BLaER1 treated with 17β-estradiol and CSF1 and Interleukin-3, amounts not matched to agents 10 nM and 100 nM (cell line): ENCODE results near the gene GPR149.

Source experiments
- H3K27ac ChIP-seq, 11 experiments: shearing (Covaris generic); formaldehyde crosslinking; 2 replicates each; pipeline ENCODE4 v1.8.1; 2022
- H3K27me3 ChIP-seq, 11 experiments: shearing (Covaris generic); formaldehyde crosslinking; 2 replicates each; pipeline ENCODE4 v1.8.1; 2022
- H3K36me3 ChIP-seq, 11 experiments: shearing (Covaris generic); formaldehyde crosslinking; 2 replicates each; pipeline ENCODE4 v1.8.1; 2022
- H3K4me1 ChIP-seq, 10 experiments: shearing (Covaris generic); formaldehyde crosslinking; 2 replicates each; pipeline ENCODE4 v1.8.1; 2022
- H3K4me2 ChIP-seq, 11 experiments: shearing (Covaris generic); formaldehyde crosslinking; 2 replicates each; pipeline ENCODE4 v1.8.1; 2022
- H3K4me3 ChIP-seq, 10 experiments: shearing (Covaris generic); formaldehyde crosslinking; 2 replicates each; pipeline ENCODE4 v1.8.1; 2022
- H3K9ac ChIP-seq, 11 experiments: shearing (Covaris generic); formaldehyde crosslinking; 2 replicates each; pipeline ENCODE4 v1.8.1; 2022
- H3K9me3 ChIP-seq, 11 experiments: shearing (Covaris generic); formaldehyde crosslinking; replicated peaks in 1 of 11; 2 replicates each; pipeline ENCODE4 v1.8.1; 2022
- H4K20me1 ChIP-seq, 11 experiments: shearing (Covaris generic); formaldehyde crosslinking; 2 replicates each; pipeline ENCODE4 v1.8.1; 2022
- Cebpa-rat ChIP-seq, 11 experiments: shearing (Covaris generic); IDR thresholded peaks; 2 replicates each; pipeline ENCODE4 v1.8.1; 2022

GPR149 gene

DNA sequence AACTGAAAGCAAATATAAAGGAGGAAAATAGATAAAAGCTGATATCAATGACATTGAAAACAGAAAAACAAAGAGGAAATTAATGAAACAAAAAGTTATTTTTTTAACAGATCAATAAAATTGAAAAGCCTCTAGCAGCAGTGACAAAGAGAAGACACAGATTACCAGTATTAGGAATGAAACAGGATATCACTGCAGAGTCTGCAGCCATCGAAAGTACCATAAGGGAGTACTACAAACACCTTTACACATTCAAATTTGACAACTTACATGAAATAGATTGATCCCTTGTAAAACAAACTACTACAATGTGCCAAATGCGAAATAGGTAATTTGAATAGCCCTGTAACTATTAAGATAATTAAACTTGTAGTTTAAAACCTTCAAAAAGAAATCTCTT is 80.8 kb downstream of the GPR149 start:
- Histone ChIP-seq H3K4me2 (peak overlapping the region in 3 of 11 experiments; percentile 22 to 42 (median 26); a peak in 4 of 22 replicates), H3K9ac (no peak overlapping the region), H4K20me1 (no peaks in the 10 kb centered on the region), H3K4me1 (peaks cover 0 to 13% (median 3%) of the 10 kb centered on the region in 10 experiments; a peak in 6 of 20 replicates), H3K27ac (no peak overlapping the region), H3K27me3 (no peaks in the 10 kb centered on the region), H3K36me3 (no peaks in the 10 kb centered on the region), H3K4me3 (no peak overlapping the region), H3K9me3 (no peaks in the 10 kb centered on the region)
- no peak for TF ChIP-seq Cebpa-rat (IDR thresholded peaks at IDR 0.05)

DNA sequence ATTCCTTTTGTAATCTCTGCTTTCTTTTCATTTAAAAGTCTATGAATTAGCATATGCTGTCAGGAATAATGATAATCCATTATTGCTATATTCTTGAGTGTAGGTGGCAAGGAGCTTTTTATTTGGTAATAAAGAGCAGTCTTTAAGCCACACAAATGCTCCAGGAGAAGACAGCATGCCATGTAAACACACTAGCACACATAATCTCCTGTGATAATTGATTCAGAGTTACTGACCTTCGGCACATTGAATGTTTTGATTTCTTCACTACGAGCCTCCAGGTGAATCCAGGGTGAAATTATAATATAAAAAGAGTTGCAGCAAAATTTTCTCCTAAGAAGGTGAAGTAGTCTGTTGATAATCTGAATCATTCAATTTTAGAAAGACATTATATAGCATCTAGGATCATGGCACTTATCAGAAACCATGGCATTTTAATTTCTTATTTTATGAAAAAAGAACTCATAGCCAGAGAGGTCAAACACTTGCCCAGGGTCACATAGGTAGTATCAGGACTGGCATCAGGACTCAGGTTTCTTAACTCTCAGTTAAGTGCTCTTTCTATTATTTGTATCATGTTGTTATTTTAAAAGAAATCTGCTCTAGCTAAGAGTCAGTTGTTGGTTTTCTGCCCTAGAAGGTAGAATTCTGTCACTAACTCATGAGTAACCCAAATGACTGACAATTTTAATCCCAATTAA is 84.4 kb downstream of the GPR149 start:
- Histone ChIP-seq H3K4me2 (no peak overlapping the region), H3K27ac (no peak overlapping the region), H3K4me3 (no peak overlapping the region), H3K9me3 (no peaks in the 10 kb centered on the region), H4K20me1 (no peaks in the 10 kb centered on the region), H3K27me3 (no peaks in the 10 kb centered on the region), H3K9ac (no peak overlapping the region), H3K36me3 (no peaks in the 10 kb centered on the region), H3K4me1 (peaks cover 0 to 13% (median 3%) of the 10 kb centered on the region in 10 experiments; a peak in 6 of 20 replicates)
- TF ChIP-seq Cebpa-rat (IDR thresholded peaks at IDR 0.05), result no peak

DNA sequence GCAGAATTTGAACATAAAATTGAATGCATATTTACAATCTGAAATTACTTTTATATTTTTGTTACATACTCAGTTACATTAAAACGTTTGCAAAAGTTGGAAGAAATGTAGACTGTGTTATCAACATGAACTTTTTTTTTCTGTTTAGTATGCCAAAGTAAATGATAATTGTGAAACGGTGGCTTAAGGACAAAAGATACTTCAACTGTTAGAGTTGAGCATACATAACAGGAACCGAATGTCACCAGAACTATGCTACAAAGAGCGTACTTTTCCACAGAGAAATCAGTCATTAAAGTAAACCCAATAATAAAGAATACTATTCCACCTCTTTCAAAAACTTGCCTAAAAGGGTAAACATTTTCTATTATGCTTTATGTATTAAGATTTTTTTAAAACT is 91.4 kb downstream of the GPR149 start:
- H4K20me1 ChIP-seq, result no peaks in the 10 kb centered on the region
- H3K9me3 ChIP-seq, result no peaks in the 10 kb centered on the region
- H3K4me2 ChIP-seq, result no peak overlapping the region
- no peak for TF ChIP-seq Cebpa-rat (IDR thresholded peaks at IDR 0.05)
- no peaks in the 10 kb centered on the region for H3K36me3 ChIP-seq
- H3K9ac ChIP-seq, result no peak overlapping the region
- no peak overlapping the region for H3K4me3 ChIP-seq
- H3K27me3 ChIP-seq, result no peaks in the 10 kb centered on the region
- H3K4me1 ChIP-seq, result no peaks in the 10 kb centered on the region
- no peak overlapping the region for H3K27ac ChIP-seq

DNA sequence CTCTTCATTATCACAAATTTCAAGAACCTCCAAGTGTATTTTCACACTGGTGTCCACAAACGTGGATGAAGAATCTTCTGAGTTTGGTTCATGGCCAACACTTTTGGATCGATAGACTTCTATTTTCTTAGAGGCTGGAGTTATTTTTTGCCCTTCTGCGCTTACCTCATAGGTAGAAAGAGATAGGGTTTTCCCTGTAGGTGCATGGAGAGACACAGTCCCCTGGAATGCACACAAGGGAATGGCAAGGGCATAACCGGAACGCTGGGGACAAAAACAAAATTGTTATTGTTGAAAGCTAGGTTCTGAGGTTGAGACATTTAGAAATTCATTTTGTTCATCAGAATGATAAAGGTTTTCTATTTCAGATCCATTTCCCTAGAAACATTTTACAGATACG is 92.0 kb downstream of the GPR149 start:
- no peak for TF ChIP-seq Cebpa-rat (IDR thresholded peaks at IDR 0.05)

DNA sequence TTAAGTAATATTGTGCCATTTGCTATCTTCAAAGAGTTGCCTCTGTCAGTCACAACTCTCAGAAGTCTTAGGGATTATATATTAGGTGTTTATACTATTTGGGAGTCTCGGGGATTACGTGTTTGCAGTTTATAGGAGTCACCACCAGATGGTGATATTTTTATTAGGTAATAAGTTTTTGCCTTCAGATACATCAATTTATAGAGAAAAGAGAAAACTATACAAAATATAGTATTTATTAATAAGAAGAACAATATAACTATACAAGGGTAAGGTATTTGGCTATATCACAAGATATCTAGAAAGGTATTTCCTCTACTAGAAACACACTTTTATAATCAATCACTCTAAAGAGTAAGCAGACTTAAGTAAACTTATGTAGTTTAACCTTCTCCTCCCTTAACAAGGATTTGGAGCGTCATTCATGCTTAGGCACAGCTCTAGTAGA is 95.0 kb downstream of the GPR149 start:
- Histone ChIP-seq H3K4me2 (no peak overlapping the region), H3K27me3 (no peaks in the 10 kb centered on the region), H3K9me3 (no peaks in the 10 kb centered on the region), H4K20me1 (no peaks in the 10 kb centered on the region), H3K36me3 (no peaks in the 10 kb centered on the region), H3K4me3 (no peak overlapping the region), H3K4me1 (no peaks in the 10 kb centered on the region), H3K27ac (no peak overlapping the region), H3K9ac (no peak overlapping the region)
- no peak for TF ChIP-seq Cebpa-rat (IDR thresholded peaks at IDR 0.05)

More for the DNA sequence above, 92.0 kb downstream of the GPR149 start:
- Histone ChIP-seq H3K27me3 (no peaks in the 10 kb centered on the region), H3K9ac (no peak overlapping the region), H4K20me1 (no peaks in the 10 kb centered on the region), H3K36me3 (no peaks in the 10 kb centered on the region), H3K27ac (no peak overlapping the region), H3K9me3 (no peaks in the 10 kb centered on the region), H3K4me2 (no peak overlapping the region), H3K4me1 (no peaks in the 10 kb centered on the region), H3K4me3 (no peak overlapping the region)

DNA sequence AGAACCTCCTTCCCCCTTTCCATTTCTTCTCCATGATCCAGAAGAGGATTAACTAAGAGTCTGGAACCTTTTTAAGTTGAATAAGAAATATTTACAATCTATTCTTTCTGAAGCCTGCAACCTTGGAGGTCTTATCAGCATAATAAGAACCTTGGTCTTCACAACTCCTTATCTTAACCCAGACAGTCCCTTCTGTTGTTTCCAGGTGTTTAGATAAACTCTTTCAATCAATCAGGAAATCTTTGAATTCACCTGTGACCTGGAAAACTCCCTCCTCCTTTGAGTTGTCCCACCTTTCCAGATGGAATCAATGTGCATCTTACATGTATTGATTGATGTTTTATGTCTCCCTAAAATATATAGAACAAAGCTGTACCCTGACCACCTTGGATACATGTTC is 102.1 kb downstream of the GPR149 start:
- no peaks in the 10 kb centered on the region for H3K27me3 ChIP-seq
- H3K9ac ChIP-seq, result no peak overlapping the region
- no peak overlapping the region for H3K4me3 ChIP-seq
- no peak for TF ChIP-seq Cebpa-rat (IDR thresholded peaks at IDR 0.05)
- H3K27ac ChIP-seq, result no peak overlapping the region
- H3K4me2 ChIP-seq, result no peak overlapping the region
- 0 out of 22 replicates have a peak, but pooled peaks cover 0 to 9% (median 0%) of the 10 kb centered on the region in 11 experiments for H3K9me3 ChIP-seq
- H3K4me1 ChIP-seq, result peaks cover 3 to 4% (median 3%) of the 10 kb centered on the region in 10 experiments; a peak in 14 of 20 replicates
- H3K36me3 ChIP-seq, result no peaks in the 10 kb centered on the region
- H4K20me1 ChIP-seq, result peaks cover 0 to 4% (median 0%) of the 10 kb centered on the region in 11 experiments; a peak in 5 of 22 replicates

DNA sequence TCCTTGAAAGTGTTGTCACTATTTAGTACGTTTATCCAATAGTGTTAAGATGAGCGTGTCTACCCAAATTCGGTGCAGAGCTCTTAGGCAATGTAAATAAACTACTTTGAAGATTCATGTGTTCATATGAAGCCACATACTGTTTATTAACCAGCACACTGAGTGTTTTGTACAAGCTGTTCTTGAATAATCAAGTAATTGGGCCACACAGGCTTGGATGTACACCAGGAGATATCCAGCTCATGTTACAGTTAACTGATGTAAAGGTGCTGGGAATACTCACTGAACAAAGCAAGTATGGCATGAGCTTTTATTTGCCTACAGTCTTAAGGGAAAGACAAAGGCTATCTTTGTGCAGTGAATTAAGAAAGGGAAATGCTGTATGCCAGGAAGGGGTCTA is 105.1 kb downstream of the GPR149 start:
- peaks cover 6 to 30% (median 19%) of the 10 kb centered on the region in 11 experiments; a peak in 18 of 22 replicates for H4K20me1 ChIP-seq
- H3K4me1 ChIP-seq, result peaks cover 17 to 33% (median 28%) of the 10 kb centered on the region in 10 experiments; a peak in 18 of 20 replicates
- peak overlapping the region in 4 of 11 experiments; percentile 92 to 97 (median 96); a peak in 7 of 22 replicates for H3K9ac ChIP-seq
- no peak for TF ChIP-seq Cebpa-rat (IDR thresholded peaks at IDR 0.05)
- peak overlapping the region in 9 of 10 experiments; percentile 70 to 92 (median 78); a peak in 14 of 20 replicates for H3K4me3 ChIP-seq
- H3K9me3 ChIP-seq, result peaks cover 0 to 30% (median 13%) of the 10 kb centered on the region in 11 experiments; a peak in 15 of 22 replicates
- peak overlapping the region in 10 of 11 experiments; percentile 30 to 89 (median 78); a peak in 16 of 22 replicates for H3K4me2 ChIP-seq
- no peaks in the 10 kb centered on the region for H3K27me3 ChIP-seq
- H3K36me3 ChIP-seq, result peaks cover 0 to 29% (median 24%) of the 10 kb centered on the region in 11 experiments; a peak in 17 of 22 replicates
- peak overlapping the region in 10 of 11 experiments; percentile 90 to 98 (median 94); a peak in 19 of 22 replicates for H3K27ac ChIP-seq

DNA sequence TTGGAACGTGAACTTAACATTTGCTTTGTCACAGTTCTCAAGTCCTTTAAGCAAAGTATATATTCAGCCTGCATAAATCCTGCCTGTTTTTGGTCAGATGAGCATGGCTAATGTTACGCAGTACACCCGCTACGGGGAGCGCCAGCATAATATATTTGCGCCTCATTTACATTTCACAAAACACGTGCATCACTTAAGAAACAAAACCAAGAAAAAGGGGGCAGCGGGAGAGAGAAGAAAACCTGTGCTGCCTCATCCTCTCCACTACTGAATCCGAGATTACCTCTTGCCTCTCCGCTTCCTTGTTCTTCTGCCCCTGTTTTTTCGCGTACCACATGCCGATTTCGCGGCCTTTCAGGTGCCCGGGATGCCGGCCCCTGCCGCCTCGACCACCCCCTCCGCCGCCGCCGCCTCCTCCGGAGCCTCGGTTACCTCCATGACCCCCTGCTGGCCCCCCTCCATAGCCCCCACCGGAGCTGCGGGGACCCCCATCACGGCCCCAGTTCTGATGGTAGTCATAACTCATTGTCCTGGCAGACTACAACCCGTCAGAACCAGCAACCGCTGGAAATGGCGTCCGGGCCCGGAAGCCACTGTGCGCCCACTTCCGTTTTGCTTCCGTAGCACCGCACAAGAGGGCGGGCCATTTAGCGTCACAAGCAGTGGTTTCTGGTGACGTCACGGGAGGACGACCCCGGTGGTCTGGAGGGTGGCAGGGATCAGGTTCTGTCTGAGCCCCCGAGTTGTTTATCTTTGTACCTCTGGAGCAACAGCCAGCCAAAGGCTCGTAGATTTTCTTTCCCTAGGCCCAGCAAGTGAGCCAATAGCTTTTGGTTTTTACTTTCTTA is 105.9 kb downstream of the GPR149 start, which contains the start of gene DHX36:
TSS of gene DHX36 (minus strand) at position 597 of the 848 bp plus-strand sequence. CDS start at position 526, 71 bp downstream.
- H3K27ac ChIP-seq, result peak within 1 kb of the TSS; percentile 90 to 98 (median 95)
- TF ChIP-seq Cebpa-rat (IDR thresholded peaks at IDR 0.05), result no peak
- H4K20me1 ChIP-seq, result peaks cover 14 to 38% (median 27%) of the 10 kb centered on the region in 11 experiments; a peak in 19 of 22 replicates
- peak within 1 kb of the TSS; percentile 71 to 90 (median 79) for H3K4me2 ChIP-seq
- peaks cover 0 to 37% (median 32%) of the 10 kb centered on the region in 11 experiments; a peak in 17 of 22 replicates for H3K36me3 ChIP-seq
- peaks cover 23 to 41% (median 35%) of the 10 kb centered on the region in 10 experiments; a peak in 18 of 20 replicates for H3K4me1 ChIP-seq
- H3K9ac ChIP-seq, result peak within 1 kb of the TSS; percentile 89 to 97 (median 93)
- H3K27me3 ChIP-seq, result no peaks in the 10 kb centered on the region
- peak within 1 kb of the TSS; percentile 70 to 92 (median 78) for H3K4me3 ChIP-seq
- peaks cover 0 to 36% (median 13%) of the 10 kb centered on the region in 11 experiments; a peak in 15 of 22 replicates for H3K9me3 ChIP-seq
